ENCODE results near the gene CILP2.

DNA sequence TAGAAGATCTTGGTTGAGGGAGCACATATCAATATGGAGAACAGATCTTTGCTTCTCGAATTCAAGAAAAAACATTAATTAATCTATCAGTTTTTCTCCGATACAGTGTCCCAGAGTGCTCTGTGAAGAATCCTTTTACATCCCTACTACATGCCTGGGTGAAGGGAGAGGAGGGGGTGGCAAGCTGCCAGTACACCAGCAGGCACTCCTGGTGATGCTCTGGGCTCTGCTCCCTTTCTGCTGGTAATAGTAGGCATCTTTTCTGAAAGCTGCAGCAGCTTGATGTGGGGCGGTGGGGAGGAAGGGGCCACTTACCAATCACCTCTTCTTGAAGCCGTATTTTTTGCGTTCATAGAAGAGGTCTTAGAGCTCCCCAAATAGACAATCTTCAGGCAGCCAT is 49.7 kb downstream of the CILP2 start:
- TF ChIP-seq, protein P1, sequence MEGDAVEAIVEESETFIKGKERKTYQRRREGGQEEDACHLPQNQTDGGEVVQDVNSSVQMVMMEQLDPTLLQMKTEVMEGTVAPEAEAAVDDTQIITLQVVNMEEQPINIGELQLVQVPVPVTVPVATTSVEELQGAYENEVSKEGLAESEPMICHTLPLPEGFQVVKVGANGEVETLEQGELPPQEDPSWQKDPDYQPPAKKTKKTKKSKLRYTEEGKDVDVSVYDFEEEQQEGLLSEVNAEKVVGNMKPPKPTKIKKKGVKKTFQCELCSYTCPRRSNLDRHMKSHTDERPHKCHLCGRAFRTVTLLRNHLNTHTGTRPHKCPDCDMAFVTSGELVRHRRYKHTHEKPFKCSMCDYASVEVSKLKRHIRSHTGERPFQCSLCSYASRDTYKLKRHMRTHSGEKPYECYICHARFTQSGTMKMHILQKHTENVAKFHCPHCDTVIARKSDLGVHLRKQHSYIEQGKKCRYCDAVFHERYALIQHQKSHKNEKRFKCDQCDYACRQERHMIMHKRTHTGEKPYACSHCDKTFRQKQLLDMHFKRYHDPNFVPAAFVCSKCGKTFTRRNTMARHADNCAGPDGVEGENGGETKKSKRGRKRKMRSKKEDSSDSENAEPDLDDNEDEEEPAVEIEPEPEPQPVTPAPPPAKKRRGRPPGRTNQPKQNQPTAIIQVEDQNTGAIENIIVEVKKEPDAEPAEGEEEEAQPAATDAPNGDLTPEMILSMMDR (conservative IDR thresholded peaks at IDR 0.05; ENCODE audit: low read depth, low read length), result no peak
- TF ChIP-seq EZH2 (IDR thresholded peaks at IDR 0.05; ENCODE audit: borderline replicate concordance, low read depth, low read length, poor library complexity, severe bottlenecking), result no peak
